BE2C (cell line): ENCODE data around the gene ZBTB11.
"Not testable (repeated sequence)": the region's sequence is repeated elsewhere in the genome, so short reads cannot be mapped to it uniquely, and the experiment has no call there.

Source experiments
- DNase-seq: peaks from one replicate; pipeline ENCODE4 v3.0.0-alpha.2; 2020
- H3K27me3 ChIP-seq: fragments of 250-450 bp; sonication (Bioruptor Pico); 2 replicates; pipeline ENCODE4 v1.5.1; 2020; ENCODE audit warnings: mild to moderate bottlenecking
- H3K36me3 ChIP-seq: fragments of 250-450 bp; sonication (Bioruptor Pico); 2 replicates; pipeline ENCODE4 v1.5.1; 2020; ENCODE audit warnings: mild to moderate bottlenecking
- H3K4me1 ChIP-seq: fragments of 250-450 bp; sonication (Bioruptor Pico); 2 replicates; pipeline ENCODE4 v1.5.1; 2020
- H3K4me3 ChIP-seq: 2 replicates; pipeline ENCODE4 v1.5.1; 2011; ENCODE audit warnings: low read depth, low read length
- H3K9me3 ChIP-seq: fragments of 250-450 bp; sonication (Bioruptor Pico); 2 replicates; pipeline ENCODE4 v1.5.1; 2020
- CTCF ChIP-seq: IDR thresholded peaks from 2 replicates; pipeline ENCODE4 v1.5.1; 2012; ENCODE audit warnings: mild to moderate bottlenecking, low read depth, low read length

ZBTB11 gene

DNA sequence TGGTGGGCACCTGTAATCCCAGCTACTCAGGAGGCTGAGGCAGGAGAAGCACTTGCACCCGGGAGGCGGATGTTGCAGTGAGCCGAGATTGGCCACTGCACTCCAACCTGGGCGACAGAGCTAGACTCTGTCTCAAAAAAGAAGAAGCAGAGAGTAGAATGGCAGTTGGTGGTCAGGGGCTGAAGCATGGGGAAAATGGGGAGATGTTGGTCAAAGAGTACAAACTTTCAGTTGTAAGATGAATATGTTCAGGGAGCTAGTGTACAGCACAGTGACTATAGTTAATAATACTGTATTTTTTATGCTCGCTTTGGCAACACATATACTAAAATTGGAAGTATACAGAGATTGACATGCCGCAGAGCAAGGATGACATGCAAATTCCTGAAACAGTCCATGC is 61.4 kb downstream of the ZBTB11 start:
- Histone ChIP-seq H3K9me3 (no peaks in the 10 kb centered on the region), H3K4me1 (no peaks in the 10 kb centered on the region), H3K27me3 (no peaks in the 10 kb centered on the region), H3K4me3 (no peak overlapping the region), H3K36me3 (no peaks in the 10 kb centered on the region)
- no peak for TF ChIP-seq CTCF
- no peak for DNase-seq

GRCh38 chr3:101613014-101613413 is 63.9 kb downstream of the ZBTB11 start:
- H3K4me1 ChIP-seq, DNase-seq, H3K27me3 ChIP-seq, H3K36me3 ChIP-seq, H3K4me3 ChIP-seq, H3K9me3 ChIP-seq: not testable (repeated sequence)

DNA sequence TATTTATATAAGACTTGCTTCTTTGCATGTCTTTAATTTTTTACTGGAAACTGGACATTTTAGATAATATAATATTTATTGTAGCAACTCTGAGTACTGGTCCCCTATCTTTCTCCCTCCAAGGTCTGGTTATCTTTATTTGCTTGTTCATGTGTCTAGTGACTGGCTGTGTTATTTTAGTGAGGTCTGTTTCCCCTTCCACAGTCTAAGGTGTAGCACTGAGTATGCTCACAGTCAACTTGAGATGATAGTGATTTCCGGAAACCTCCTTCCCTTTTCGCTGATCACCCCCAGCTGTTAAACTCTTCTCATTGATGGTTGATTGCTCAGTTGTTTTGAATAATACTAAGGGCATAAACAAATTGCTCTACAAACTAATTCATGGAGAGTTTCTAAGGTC is 65.9 kb downstream of the ZBTB11 start:
- H3K4me1 ChIP-seq = no peaks in the 10 kb centered on the region
- TF ChIP-seq CTCF = no peak

DNA sequence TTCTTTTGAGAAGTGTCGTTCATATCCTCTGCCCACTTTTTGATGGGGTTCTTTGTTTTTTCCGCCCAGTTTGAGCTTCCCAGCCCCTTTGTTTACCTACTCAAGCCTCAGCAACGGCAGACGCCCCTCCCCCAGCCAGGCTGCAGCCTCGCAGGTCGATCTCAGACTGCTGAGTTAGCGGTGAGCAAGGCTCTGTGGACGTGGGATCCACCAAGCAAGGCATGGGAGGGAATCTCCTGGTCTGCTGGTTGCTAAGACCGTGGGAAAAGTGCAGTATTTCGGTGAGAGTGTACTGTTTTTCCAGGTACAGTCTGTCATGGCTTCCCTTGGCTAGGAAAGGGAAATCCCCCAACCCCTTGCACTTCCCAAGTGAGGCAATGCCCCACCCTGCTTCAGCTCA is 71.5 kb downstream of the ZBTB11 start:
- H3K9me3 ChIP-seq, H3K36me3 ChIP-seq, H3K27me3 ChIP-seq, DNase-seq, H3K4me3 ChIP-seq, H3K4me1 ChIP-seq: not testable (repeated sequence)

More for the DNA sequence above, 65.9 kb downstream of the ZBTB11 start:
- H3K27me3 ChIP-seq = no peaks in the 10 kb centered on the region
- no peak for DNase-seq
- H3K36me3 ChIP-seq = no peaks in the 10 kb centered on the region
- no peak overlapping the region for H3K4me3 ChIP-seq
- no peaks in the 10 kb centered on the region for H3K9me3 ChIP-seq

- no peak for TF ChIP-seq CTCF
- no peak for DNase-seq
- no peaks in the 10 kb centered on the region for H3K36me3 ChIP-seq
These were observed 73.7 kb downstream of the ZBTB11 start for GRCh38 chr3:101603184-101603583.

DNA sequence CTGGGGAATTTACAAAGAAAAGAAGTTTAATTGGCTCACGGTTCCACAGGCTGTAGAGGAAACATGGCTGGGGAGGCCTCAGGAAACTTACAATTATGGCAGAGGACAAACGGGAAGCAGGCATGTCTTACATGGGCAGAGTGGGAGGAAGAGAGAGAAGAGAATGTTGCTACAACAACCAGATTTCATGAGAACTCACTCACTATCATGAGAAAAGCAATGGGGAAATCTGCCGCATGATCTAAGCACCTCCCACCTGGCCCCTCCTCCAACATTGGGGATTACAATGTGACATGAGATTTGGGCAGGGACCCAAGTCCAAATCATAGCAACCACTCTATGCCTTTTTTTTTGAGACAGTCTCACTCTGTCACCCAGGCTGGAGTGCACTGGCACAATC is 74.2 kb downstream of the ZBTB11 start:
- DNase-seq = no peak
- no peaks in the 10 kb centered on the region for H3K4me1 ChIP-seq
- H3K36me3 ChIP-seq = no peaks in the 10 kb centered on the region
- H3K4me3 ChIP-seq = no peak overlapping the region
- no peaks in the 10 kb centered on the region for H3K9me3 ChIP-seq
- TF ChIP-seq CTCF = no peak
- H3K27me3 ChIP-seq = no peaks in the 10 kb centered on the region

More at GRCh38 chr3:101603184-101603583, 73.7 kb downstream of the ZBTB11 start:
- Histone ChIP-seq H3K4me3 (no peak overlapping the region), H3K27me3 (no peaks in the 10 kb centered on the region), H3K4me1 (no peaks in the 10 kb centered on the region), H3K9me3 (no peaks in the 10 kb centered on the region)
